Measurements from ENCODE around the gene RALGDS. TPM values are rescaled to one million over a fixed set of nuclear protein-coding genes. Genes with fewer than 3 reads are reported as not detected.

Gene RALGDS
- total and polyA plus RNA-seq, 12 donors: 15.6 to 45.1 (median 28.1) TPM

- Histone ChIP-seq H3K4me1 (peaks cover 11 to 76% (median 59%) of the 10 kb centered on the region in 9 donors), H3K4me3 (no peak overlapping the region), H3K9me3 (no peaks in the 10 kb centered on the region), H3K27me3 (no peaks in the 10 kb centered on the region), H3K27ac (peak overlapping the region in 9 of 10 donors; percentile 25 to 74 (median 34)), H3K36me3 (no peaks in the 10 kb centered on the region)
- DNase-seq (peak; percentile 66 to 67), ATAC-seq (peak; percentile 23 to 69 (median 54))
- no peak for TF ChIP-seq CTCF (IDR thresholded peaks at IDR 0.05)
- intact Hi-C loops (cut with DNase I): loop anchor here in 3 of 10 donors (2.0 to 10.0 kb wide), 3 partner anchors 21 to 107 kb away; partner anchors contain the start of genes GTF3C5 (in 1 of the 3) and RALGDS (in 1 of the 3)
- 44 to 46% methylated on average over 16 of the region's 16 CpGs for WGBS, 2 donors
Observed at GRCh38 chr9:133141833-133142595, 21.0 kb upstream of the RALGDS start.

GRCh38 chr9:133140606-133141005 is 19.6 kb upstream of the RALGDS start:
- intact Hi-C loops (cut with DNase I): loop anchor here in 2 of 10 donors (10.0 kb wide), 2 partner anchors 86 to 106 kb away; partner anchors contain the start of gene GTF3C5 (in 1 of the 2)
- no peaks in the 10 kb centered on the region for H3K27me3 ChIP-seq
- ATAC-seq (no peak), DNase-seq (no peak)
- H3K9me3 ChIP-seq: no peaks in the 10 kb centered on the region
- peak overlapping the region in 4 of 10 donors; percentile 9 to 65 (median 34) for H3K27ac ChIP-seq
- peaks cover 16 to 81% (median 63%) of the 10 kb centered on the region in 9 donors for H3K4me1 ChIP-seq
- no peaks in the 10 kb centered on the region for H3K36me3 ChIP-seq
- TF ChIP-seq CTCF (IDR thresholded peaks at IDR 0.05): no peak
- WGBS, 2 donors: 87 to 89% methylated on average over 13 to 14 of the region's 14 CpGs
- no peak overlapping the region for H3K4me3 ChIP-seq

GRCh38 chr9:133140174-133140505 is 19.1 kb upstream of the RALGDS start:
- TF ChIP-seq CTCF (IDR thresholded peaks at IDR 0.05): no peak
- Histone ChIP-seq H3K4me1 (peaks cover 20 to 85% (median 66%) of the 10 kb centered on the region in 9 donors), H3K27ac (peak overlapping the region in 3 of 10 donors; percentile 26 to 65 (median 41)), H3K27me3 (no peaks in the 10 kb centered on the region), H3K36me3 (no peaks in the 10 kb centered on the region), H3K4me3 (no peak overlapping the region), H3K9me3 (no peaks in the 10 kb centered on the region)
- intact Hi-C loops (cut with DNase I): loop anchor here in 2 of 10 donors (10.0 kb wide), 2 partner anchors 85 to 105 kb away; partner anchors contain the start of gene GTF3C5 (in 1 of the 2)
- ATAC-seq (no peak), DNase-seq (no peak)
- WGBS, 2 donors: 80 to 87% methylated on average over 4 of the region's 4 CpGs

- intact Hi-C loops (cut with DNase I): loop anchor here in 2 of 10 donors (10.0 kb wide), 2 partner anchors 85 to 105 kb away; partner anchors contain the start of gene GTF3C5 (in 1 of the 2)
- Histone ChIP-seq H3K9me3 (no peaks in the 10 kb centered on the region), H3K27ac (peak overlapping the region in 3 of 10 donors; percentile 26 to 83 (median 81)), H3K4me1 (peaks cover 27 to 85% (median 66%) of the 10 kb centered on the region in 9 donors), H3K4me3 (no peak overlapping the region), H3K36me3 (no peaks in the 10 kb centered on the region), H3K27me3 (no peaks in the 10 kb centered on the region)
- TF ChIP-seq CTCF (IDR thresholded peaks at IDR 0.05): no peak
- DNase-seq (no peak), ATAC-seq (no peak)
- WGBS, 2 donors: 80 to 86% methylated on average over 24 of the region's 24 CpGs
Observed at GRCh38 chr9:133139246-133140173, 18.5 kb upstream of the RALGDS start.
